NCI-H2171 (cell line): ENCODE data around the gene NFATC1.

Experiments used
- DNase-seq: peaks from one replicate; lab custom pipeline; 2025; lab: John Stamatoyannopoulos, UW

Gene NFATC1

GRCh38 chr18:79441420-79441819 lies 45.7 kb downstream of the NFATC1 start:
- DNase-seq, result no peak

- DNase-seq, result no peak
Observed at GRCh38 chr18:79442508-79443221, 46.9 kb downstream of the NFATC1 start.

GRCh38 chr18:79445221-79445620 lies 49.5 kb downstream of the NFATC1 start:
- DNase-seq, result no peak

- DNase-seq, result no peak
Observed at GRCh38 chr18:79445696-79446561, 50.2 kb downstream of the NFATC1 start.

DNA sequence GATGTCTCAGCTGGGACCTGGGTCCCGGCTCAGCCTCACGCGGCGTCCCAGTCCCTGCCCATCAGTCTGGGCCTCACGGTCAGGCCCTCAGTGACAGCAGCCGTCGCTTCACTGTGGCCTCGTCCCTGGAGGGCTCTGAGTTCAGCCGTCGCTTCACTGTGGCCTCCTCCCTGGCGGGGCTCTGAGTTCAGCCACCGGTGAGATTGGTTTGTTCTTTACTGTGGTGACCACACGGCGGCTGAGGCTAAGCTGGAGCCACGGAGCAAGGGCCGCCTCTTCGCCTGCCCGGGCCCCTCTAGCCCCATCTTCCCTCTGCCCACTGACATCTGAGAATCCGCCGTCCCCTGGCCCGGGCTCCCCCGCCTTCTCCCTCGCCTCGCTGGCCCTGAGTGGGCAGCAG lies 51.2 kb downstream of the NFATC1 start:
- no peak for DNase-seq

DNA sequence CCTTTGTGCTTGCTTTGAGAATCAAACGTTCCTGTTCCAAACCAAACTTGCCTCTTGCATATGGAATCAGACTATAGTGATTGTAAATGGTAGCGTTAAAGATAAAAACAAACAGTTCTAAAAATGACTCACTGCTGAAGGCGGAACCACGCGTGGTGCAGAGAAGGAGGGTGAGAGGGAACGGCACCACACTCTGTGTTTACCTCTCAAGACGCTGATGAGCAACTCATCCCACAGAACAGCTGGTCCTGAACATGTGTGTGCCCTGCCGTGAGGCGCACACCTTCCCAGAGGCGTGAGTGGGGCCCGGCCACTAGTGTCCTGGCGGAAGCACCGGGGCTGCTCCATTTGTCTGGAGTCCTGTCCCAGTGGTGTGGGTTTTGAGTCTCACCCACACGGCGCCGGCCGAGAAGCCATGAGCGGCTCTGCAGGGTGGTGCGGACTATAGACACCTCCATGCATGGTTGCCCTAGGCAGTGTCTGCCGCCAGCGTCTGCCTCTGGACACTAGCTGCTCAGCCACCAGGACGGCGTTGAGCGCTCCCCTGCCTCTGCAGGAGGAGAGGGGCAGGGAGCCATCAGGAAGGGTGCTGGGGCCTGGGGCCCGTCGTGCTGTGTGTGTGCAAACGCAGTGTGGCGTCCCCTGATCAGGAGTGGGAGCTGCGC lies 52.1 kb downstream of the NFATC1 start:
- DNase-seq, result no peak

GRCh38 chr18:79448621-79449020 lies 52.9 kb downstream of the NFATC1 start:
- DNase-seq, result no peak

GRCh38 chr18:79449551-79450288 lies 54.0 kb downstream of the NFATC1 start:
- no peak for DNase-seq

DNA sequence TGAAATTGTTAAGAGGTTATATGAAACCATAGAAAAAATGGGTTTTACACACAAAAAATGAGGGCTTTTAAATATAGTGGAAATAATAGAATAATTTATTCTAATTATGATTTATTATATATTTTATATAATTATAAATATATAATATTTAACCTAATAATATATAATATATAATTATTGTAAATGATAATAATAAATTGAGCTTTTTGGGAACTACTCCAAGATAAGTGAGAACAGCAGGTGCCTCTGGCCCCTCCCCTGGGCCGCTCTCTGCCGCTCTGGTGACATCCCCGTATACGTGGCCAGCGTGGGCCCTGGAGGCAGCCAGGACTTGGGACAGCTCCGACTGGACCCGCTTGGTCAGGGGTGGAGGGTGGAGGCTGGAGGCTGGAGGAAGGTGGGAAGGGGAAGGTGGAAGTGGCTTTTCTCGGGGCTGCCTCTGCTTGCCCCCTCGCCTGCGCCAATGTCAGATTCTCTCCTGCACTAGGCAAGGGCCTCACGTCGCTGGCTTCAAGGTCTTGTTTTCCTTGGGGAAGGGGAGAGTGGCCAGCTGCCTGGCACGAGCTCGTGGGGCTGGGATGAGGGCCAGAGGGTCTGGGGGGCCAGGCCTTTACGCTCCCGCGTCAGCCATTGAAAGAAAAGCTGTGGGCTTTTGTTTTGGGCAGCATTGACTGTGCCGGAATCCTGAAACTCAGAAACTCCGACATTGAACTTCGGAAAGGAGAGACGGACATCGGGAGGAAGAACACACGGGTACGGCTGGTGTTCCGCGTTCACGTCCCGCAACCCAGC lies 54.8 kb downstream of the NFATC1 start:
- no peak for DNase-seq

DNA sequence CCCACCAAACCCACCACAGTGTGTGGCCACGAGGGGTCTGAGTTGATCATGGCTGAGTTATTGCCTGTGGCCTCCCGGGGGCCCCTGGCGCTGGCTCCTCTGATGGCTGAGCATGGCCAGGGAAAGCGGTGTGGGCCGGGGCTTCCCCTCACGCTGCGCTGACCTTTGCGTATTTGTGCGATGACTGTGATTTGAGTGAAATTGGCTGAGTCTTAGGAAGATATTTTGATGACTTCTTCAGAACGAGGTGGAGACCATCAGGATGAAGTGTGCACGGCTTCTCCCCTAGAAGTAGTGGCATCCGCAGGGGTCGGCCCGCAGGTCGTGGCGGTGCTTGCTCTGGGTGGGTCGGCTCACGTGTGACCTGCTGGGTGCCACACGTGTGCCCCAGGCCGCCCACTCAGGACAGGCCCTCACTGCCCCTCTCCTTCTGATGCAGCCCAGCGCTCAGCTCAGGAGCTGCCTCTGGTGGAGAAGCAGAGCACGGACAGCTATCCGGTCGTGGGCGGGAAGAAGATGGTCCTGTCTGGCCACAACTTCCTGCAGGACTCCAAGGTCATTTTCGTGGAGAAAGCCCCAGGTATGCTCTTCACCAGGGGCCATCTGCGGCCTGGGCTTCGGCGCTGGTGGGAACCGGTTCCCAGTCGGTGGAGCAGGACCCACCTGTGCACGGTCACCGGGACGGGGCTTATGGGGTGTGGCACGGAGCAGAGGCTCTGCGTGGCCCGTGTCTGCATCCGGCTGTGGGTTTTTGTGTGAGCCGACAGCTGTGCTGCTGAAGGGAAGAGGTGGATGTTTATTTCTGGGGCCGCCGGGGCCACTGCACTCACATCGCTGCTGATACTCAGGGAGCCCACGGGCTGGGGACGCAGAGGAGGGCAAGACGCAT lies 55.8 kb downstream of the NFATC1 start:
- DNase-seq, result no peak

GRCh38 chr18:79452190-79452990 lies 56.7 kb downstream of the NFATC1 start:
- no peak for DNase-seq

DNA sequence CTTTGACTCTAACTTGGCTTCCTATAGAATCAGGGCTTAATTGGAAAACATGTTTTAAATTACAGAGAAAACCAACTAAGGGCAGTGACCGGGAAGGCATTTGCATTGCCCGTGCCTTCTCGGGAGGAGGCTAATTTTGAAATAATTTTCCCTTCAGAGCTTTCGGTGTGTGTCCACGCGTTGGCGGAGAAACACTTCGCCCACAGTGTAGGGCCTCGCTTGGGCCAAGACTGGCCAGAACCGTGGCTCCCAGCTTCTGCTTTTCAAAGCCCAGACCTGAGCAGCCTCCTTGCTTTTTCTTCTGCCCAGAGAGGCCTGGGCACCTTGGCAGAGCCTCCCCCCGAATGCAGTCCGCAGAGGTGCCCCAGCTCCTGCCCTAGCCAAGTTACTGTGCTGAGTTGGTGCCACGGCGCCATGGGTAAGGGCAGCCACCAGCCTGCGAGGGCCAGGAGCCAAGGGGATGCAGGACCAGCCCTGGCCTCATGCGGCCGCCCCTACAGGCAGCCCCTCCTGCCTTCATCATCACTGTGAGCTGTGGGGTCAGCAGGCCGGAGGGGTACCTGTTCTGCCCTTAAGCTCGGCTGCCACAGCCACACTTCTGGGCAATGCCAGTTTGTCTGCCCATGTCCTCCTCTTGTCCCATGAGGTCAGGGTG lies 57.4 kb downstream of the NFATC1 start:
- DNase-seq, result no peak

- no peak for DNase-seq
Observed at GRCh38 chr18:79453816-79454735, 58.3 kb downstream of the NFATC1 start.

DNA sequence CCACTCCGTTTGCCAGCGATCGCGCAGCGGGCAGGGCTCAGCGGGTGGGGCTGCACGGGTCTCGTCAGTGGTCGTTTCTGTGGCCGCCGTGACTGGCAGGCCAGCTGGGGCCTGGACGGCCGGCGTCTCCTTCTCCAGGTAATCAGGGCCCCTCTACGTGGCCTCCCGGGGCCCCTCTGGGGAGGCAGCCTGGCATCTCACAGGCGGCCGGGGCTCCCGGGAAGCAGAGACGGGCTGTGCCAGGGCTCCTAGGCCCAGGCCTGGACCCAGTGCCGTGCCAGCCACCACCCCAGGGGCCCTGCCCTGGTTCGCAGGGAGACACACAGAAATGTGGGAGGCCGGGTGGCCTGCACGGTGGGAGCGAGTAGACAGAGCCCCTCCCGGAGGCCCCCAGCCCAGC lies 59.5 kb downstream of the NFATC1 start:
- no peak for DNase-seq

- no peak for DNase-seq
Observed at GRCh38 chr18:79456105-79456980, 60.6 kb downstream of the NFATC1 start.

GRCh38 chr18:79457239-79457638 lies 61.5 kb downstream of the NFATC1 start:
- no peak for DNase-seq

- no peak for DNase-seq
Observed at GRCh38 chr18:79457652-79458051, 61.9 kb downstream of the NFATC1 start.
